ENCODE results near the gene SART1.

The SART1 gene, protein sequence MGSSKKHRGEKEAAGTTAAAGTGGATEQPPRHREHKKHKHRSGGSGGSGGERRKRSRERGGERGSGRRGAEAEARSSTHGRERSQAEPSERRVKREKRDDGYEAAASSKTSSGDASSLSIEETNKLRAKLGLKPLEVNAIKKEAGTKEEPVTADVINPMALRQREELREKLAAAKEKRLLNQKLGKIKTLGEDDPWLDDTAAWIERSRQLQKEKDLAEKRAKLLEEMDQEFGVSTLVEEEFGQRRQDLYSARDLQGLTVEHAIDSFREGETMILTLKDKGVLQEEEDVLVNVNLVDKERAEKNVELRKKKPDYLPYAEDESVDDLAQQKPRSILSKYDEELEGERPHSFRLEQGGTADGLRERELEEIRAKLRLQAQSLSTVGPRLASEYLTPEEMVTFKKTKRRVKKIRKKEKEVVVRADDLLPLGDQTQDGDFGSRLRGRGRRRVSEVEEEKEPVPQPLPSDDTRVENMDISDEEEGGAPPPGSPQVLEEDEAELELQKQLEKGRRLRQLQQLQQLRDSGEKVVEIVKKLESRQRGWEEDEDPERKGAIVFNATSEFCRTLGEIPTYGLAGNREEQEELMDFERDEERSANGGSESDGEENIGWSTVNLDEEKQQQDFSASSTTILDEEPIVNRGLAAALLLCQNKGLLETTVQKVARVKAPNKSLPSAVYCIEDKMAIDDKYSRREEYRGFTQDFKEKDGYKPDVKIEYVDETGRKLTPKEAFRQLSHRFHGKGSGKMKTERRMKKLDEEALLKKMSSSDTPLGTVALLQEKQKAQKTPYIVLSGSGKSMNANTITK

DNA sequence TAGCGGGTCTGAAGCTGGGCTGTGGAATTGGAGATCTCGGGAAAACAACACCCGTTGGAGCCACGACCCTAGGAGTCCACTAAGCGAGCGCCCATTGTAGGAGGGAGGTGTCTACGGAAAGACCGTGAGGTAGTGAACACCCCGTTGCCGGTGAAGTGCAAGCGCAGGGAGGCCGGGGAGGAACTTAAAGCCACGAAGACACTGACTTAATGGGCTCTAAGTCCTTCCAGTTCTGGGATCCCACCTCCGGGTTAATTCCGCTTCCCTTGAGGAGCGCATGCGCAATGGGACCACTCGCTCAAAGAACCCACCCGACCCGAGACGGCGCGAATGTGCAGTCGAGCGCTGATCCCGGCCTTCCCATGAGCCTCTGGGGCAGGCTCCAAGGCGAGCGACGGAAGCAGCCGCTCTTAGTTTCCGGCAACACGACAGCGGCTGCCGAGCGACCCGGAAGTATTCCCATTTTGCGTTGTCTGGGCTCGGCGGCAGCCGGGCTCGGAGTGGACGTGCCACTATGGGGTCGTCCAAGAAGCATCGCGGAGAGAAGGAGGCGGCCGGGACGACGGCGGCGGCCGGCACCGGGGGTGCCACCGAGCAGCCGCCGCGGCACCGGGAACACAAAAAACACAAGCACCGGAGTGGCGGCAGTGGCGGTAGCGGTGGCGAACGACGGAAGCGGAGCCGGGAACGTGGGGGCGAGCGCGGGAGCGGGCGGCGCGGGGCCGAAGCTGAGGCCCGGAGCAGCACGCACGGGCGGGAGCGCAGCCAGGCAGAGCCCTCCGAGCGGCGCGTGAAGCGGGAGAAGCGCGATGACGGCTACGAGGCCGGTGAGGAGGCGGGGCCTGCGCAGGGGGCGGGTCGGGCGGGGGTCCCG lies at the start of gene SART1:
TSS of gene SART1 (plus strand) at position 468 of the 874 bp plus-strand sequence. CDS start at position 515, 47 bp downstream.
- Histone ChIP-seq H3K9me3 (ENCODE audit: control insufficient read depth in 5 of 5, low read length in 5 of 5) (no peaks in the 10 kb centered on the region), H3K36me3 (ENCODE audit: control insufficient read depth in 5 of 5, insufficient read depth in 5 of 5, low read length in 5 of 5) (peaks cover 0 to 27% (median 27%) of the 10 kb centered on the region in 5 donors), H3K4me1 (ENCODE audit: control insufficient read depth in 5 of 5, insufficient read depth in 5 of 5, low read length in 5 of 5) (peaks cover 7 to 29% (median 26%) of the 10 kb centered on the region in 5 donors), H3K9ac (ENCODE audit: low read length in 5 of 5) (peak within 1 kb of the TSS; percentile 77 to 96 (median 91)), H3K27ac (ENCODE audit: low read depth, low read length) (peak within 1 kb of the TSS; percentile 89), H3K27me3 (ENCODE audit: control insufficient read depth in 5 of 5, insufficient read depth in 4 of 5, low read length in 5 of 5) (peaks cover 0 to 7% (median 0%) of the 10 kb centered on the region in 5 donors), H3K4me3 (ENCODE audit: low read depth in 1 of 5, low read length in 5 of 5) (peak within 1 kb of the TSS; percentile 88 to 99 (median 94))

DNA sequence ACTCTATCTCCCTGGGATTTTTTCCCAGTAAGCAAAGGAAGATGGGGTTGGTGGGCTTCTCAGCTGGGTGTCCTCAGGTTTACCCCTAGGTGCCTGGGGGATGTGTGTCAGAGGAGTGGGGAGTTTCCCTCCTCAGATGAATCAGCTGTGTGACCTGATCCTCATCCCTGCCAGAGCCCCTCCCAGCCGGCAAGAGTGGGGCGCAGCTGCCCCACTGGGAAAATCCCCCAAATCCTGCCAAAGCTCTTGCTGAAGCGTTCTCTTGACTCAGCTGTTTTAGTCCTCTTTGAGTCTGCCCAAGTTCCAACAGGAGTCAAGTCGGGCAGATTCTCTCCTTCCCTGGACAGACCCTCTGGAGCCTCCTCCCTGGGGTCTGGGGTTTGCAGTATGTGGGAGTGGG lies 48.7 kb upstream of the SART1 start:
- H3K4me1 ChIP-seq (ENCODE audit: control insufficient read depth in 5 of 5, insufficient read depth in 5 of 5, low read length in 5 of 5), result peaks cover 28 to 50% (median 46%) of the 10 kb centered on the region in 5 donors
- peaks cover 0 to 7% (median 6%) of the 10 kb centered on the region in 5 donors for H3K36me3 ChIP-seq (ENCODE audit: control insufficient read depth in 5 of 5, insufficient read depth in 5 of 5, low read length in 5 of 5)
- no peaks in the 10 kb centered on the region for H3K9me3 ChIP-seq (ENCODE audit: control insufficient read depth in 5 of 5, low read length in 5 of 5)
- no peak overlapping the region for H3K9ac ChIP-seq (ENCODE audit: low read length in 5 of 5)
- no peak overlapping the region for H3K4me3 ChIP-seq (ENCODE audit: low read depth in 1 of 5, low read length in 5 of 5)
- H3K27me3 ChIP-seq (ENCODE audit: control insufficient read depth in 5 of 5, insufficient read depth in 4 of 5, low read length in 5 of 5), result peaks cover 0 to 8% (median 6%) of the 10 kb centered on the region in 5 donors
- no peak overlapping the region for H3K27ac ChIP-seq (ENCODE audit: low read depth, low read length)

GRCh38 chr11:65915101-65915820 lies 46.3 kb upstream of the SART1 start:
- Histone ChIP-seq H3K9ac (ENCODE audit: low read length in 5 of 5) (peak overlapping the region in 3 of 5 donors; percentile 26 to 100 (median 51)), H3K36me3 (ENCODE audit: control insufficient read depth in 5 of 5, insufficient read depth in 5 of 5, low read length in 5 of 5) (peaks cover 0 to 7% (median 6%) of the 10 kb centered on the region in 5 donors), H3K9me3 (ENCODE audit: control insufficient read depth in 5 of 5, low read length in 5 of 5) (no peaks in the 10 kb centered on the region), H3K4me1 (ENCODE audit: control insufficient read depth in 5 of 5, insufficient read depth in 5 of 5, low read length in 5 of 5) (peaks cover 32 to 63% (median 59%) of the 10 kb centered on the region in 5 donors), H3K27me3 (ENCODE audit: control insufficient read depth in 5 of 5, insufficient read depth in 4 of 5, low read length in 5 of 5) (peaks cover 0 to 5% (median 1%) of the 10 kb centered on the region in 5 donors), H3K27ac (ENCODE audit: low read depth, low read length) (peak overlapping the region; percentile 86), H3K4me3 (ENCODE audit: low read depth in 1 of 5, low read length in 5 of 5) (peak overlapping the region in 2 of 5 donors; percentile 19 to 31)

GRCh38 chr11:65915821-65916251 lies 45.7 kb upstream of the SART1 start:
- Histone ChIP-seq H3K27me3 (ENCODE audit: control insufficient read depth in 5 of 5, insufficient read depth in 4 of 5, low read length in 5 of 5) (peaks cover 0 to 5% (median 0%) of the 10 kb centered on the region in 5 donors), H3K36me3 (ENCODE audit: control insufficient read depth in 5 of 5, insufficient read depth in 5 of 5, low read length in 5 of 5) (peaks cover 0 to 7% (median 6%) of the 10 kb centered on the region in 5 donors), H3K4me1 (ENCODE audit: control insufficient read depth in 5 of 5, insufficient read depth in 5 of 5, low read length in 5 of 5) (peaks cover 36 to 69% (median 65%) of the 10 kb centered on the region in 5 donors), H3K9ac (ENCODE audit: low read length in 5 of 5) (peak overlapping the region; percentile 26 to 100 (median 51)), H3K27ac (ENCODE audit: low read depth, low read length) (peak overlapping the region; percentile 86), H3K9me3 (ENCODE audit: control insufficient read depth in 5 of 5, low read length in 5 of 5) (no peaks in the 10 kb centered on the region), H3K4me3 (ENCODE audit: low read depth in 1 of 5, low read length in 5 of 5) (peak overlapping the region in 3 of 5 donors; percentile 19 to 31 (median 30))

GRCh38 chr11:65916391-65916790 lies 45.1 kb upstream of the SART1 start:
- peaks cover 36 to 70% (median 67%) of the 10 kb centered on the region in 5 donors for H3K4me1 ChIP-seq (ENCODE audit: control insufficient read depth in 5 of 5, insufficient read depth in 5 of 5, low read length in 5 of 5)
- H3K27me3 ChIP-seq (ENCODE audit: control insufficient read depth in 5 of 5, insufficient read depth in 4 of 5, low read length in 5 of 5), result peaks cover 0 to 5% (median 0%) of the 10 kb centered on the region in 5 donors
- peaks cover 0 to 7% (median 6%) of the 10 kb centered on the region in 5 donors for H3K36me3 ChIP-seq (ENCODE audit: control insufficient read depth in 5 of 5, insufficient read depth in 5 of 5, low read length in 5 of 5)
- peak overlapping the region; percentile 86 for H3K27ac ChIP-seq (ENCODE audit: low read depth, low read length)
- H3K9me3 ChIP-seq (ENCODE audit: control insufficient read depth in 5 of 5, low read length in 5 of 5), result no peaks in the 10 kb centered on the region
- H3K4me3 ChIP-seq (ENCODE audit: low read depth in 1 of 5, low read length in 5 of 5), result peak overlapping the region in 3 of 5 donors; percentile 13 to 27 (median 22)
- peak overlapping the region in 3 of 5 donors; percentile 22 to 100 (median 66) for H3K9ac ChIP-seq (ENCODE audit: low read length in 5 of 5)

DNA sequence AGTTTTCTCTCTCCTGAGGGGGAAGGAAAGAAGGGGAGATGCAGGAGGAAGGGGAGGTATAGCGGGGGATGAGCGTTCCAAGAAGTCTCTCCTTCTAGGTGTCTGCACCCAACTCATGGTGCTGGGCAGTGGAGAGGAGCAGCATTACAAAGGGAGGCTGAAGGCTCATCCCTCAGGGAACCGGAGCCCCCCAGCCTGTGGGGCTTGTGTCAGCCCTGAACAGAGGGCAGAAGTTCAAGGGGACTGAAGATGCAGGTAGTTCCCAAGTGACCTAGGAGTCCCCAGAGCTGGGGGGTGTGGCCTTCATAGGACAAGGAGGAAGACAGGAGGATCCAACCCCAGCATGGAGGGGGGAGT lies 44.5 kb upstream of the SART1 start:
- Histone ChIP-seq H3K36me3 (ENCODE audit: control insufficient read depth in 5 of 5, insufficient read depth in 5 of 5, low read length in 5 of 5) (peaks cover 0 to 11% (median 7%) of the 10 kb centered on the region in 5 donors), H3K9me3 (ENCODE audit: control insufficient read depth in 5 of 5, low read length in 5 of 5) (no peaks in the 10 kb centered on the region), H3K27me3 (ENCODE audit: control insufficient read depth in 5 of 5, insufficient read depth in 4 of 5, low read length in 5 of 5) (peaks cover 0 to under 1% (median 0%) of the 10 kb centered on the region in 5 donors), H3K9ac (ENCODE audit: low read length in 5 of 5) (peak overlapping the region in 3 of 5 donors; percentile 38 to 100 (median 94)), H3K4me1 (ENCODE audit: control insufficient read depth in 5 of 5, insufficient read depth in 5 of 5, low read length in 5 of 5) (peaks cover 34 to 63% (median 62%) of the 10 kb centered on the region in 5 donors), H3K27ac (ENCODE audit: low read depth, low read length) (peak overlapping the region; percentile 86), H3K4me3 (ENCODE audit: low read depth in 1 of 5, low read length in 5 of 5) (peak overlapping the region in 3 of 5 donors; percentile 35 to 96 (median 95))

DNA sequence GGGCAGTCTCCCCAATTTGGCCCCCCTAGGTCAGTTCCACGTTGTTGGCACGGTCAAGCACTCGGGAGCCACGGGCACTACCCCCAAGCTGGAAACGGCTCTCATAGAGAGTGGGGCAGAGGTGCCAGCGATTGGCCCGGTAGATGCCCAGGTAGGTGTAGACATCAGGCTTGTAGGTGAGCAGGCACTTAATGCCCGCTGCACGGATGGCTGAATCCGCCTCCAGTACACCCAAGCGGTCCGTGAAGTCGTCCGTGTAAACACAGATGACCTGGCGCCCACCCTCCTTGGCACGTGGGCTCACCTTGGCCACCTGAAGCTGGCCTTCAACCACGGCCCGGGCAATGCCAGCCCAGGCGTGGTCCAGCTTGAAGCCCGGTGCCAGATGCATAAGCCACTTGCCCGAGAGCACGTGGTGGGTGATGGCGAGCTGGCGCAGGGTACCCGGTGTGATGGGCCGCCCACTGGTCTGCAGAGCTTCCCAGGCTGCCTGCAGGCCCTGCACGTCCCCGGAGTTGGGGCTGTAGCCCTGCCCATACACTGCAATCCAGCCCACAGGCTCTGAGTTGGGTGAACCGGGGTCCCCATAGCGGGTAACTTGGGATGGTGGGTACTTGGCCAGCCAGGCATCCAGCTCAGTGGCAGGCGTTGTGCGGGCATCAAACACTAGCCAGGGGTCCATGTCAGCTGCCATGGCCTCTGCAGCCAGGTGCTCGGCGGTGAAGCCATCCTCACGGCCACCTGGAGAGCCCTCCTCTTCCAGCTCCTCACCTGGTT lies 43.9 kb upstream of the SART1 start:
- H3K9ac ChIP-seq (ENCODE audit: low read length in 5 of 5), result peak overlapping the region; percentile 73 to 100 (median 95)
- H3K9me3 ChIP-seq (ENCODE audit: control insufficient read depth in 5 of 5, low read length in 5 of 5), result no peaks in the 10 kb centered on the region
- peaks cover 0 to 17% (median 12%) of the 10 kb centered on the region in 5 donors for H3K36me3 ChIP-seq (ENCODE audit: control insufficient read depth in 5 of 5, insufficient read depth in 5 of 5, low read length in 5 of 5)
- peaks cover 32 to 60% (median 59%) of the 10 kb centered on the region in 5 donors for H3K4me1 ChIP-seq (ENCODE audit: control insufficient read depth in 5 of 5, insufficient read depth in 5 of 5, low read length in 5 of 5)
- peak overlapping the region; percentile 86 for H3K27ac ChIP-seq (ENCODE audit: low read depth, low read length)
- no peaks in the 10 kb centered on the region for H3K27me3 ChIP-seq (ENCODE audit: control insufficient read depth in 5 of 5, insufficient read depth in 4 of 5, low read length in 5 of 5)
- H3K4me3 ChIP-seq (ENCODE audit: low read depth in 1 of 5, low read length in 5 of 5), result peak overlapping the region; percentile 83 to 96 (median 94)

All from subcutaneous abdominal adipose tissue (tissue), 5 donors.